Suprapubic skin (tissue), 4 donors: ENCODE results near the gene RGS1.

ENCODE experiments used
- CTCF ChIP-seq, 2 donors: fragments of 200-600 bp in 1 of 2; fragments of 450-650 bp in 1 of 2; sonication (generic) in 1 of 2; IDR thresholded peaks; one replicate each; pipeline ENCODE4 v1.5.1; 2016 to 2019; ENCODE audit warnings: antibody characterized with exemption in 2 of 2, mild to moderate bottlenecking in 1 of 2, moderate library complexity in 1 of 2
- EP300 ChIP-seq: sonication (generic); formaldehyde crosslinking; IDR thresholded peaks from one replicate; pipeline ENCODE4 v1.6.1; 2017; ENCODE audit warnings: antibody characterized with exemption
- POLR2A ChIP-seq, 2 donors: fragments of 450-650 bp; IDR thresholded peaks; one replicate each; pipeline ENCODE4 v1.6.1; 2017; ENCODE audit warnings: antibody characterized with exemption in 2 of 2, mild to moderate bottlenecking in 2 of 2, moderate library complexity in 2 of 2
- POLR2AphosphoS5 ChIP-seq, 3 donors: sonication (generic); formaldehyde crosslinking; IDR thresholded peaks; one replicate each; pipeline ENCODE4 v1.6.1; 2017; ENCODE audit warnings: antibody characterized with exemption in 3 of 3

GRCh38 chr1:192626366-192627179 lies 51.0 kb downstream of the RGS1 start:
- TF ChIP-seq CTCF (IDR thresholded peaks at IDR 0.05), result no peak
- no peak for TF ChIP-seq POLR2A (IDR thresholded peaks at IDR 0.05)
- no peak for TF ChIP-seq POLR2AphosphoS5 (IDR thresholded peaks at IDR 0.05)
- TF ChIP-seq EP300, result no peak
